ENCODE results near the gene SFSWAP. TPM values are rescaled to one million over a fixed set of nuclear protein-coding genes. Genes with fewer than 3 reads are reported as not detected.

SFSWAP gene
- total RNA-seq, 1 donor from 2014 or later = 34.9 TPM

DNA sequence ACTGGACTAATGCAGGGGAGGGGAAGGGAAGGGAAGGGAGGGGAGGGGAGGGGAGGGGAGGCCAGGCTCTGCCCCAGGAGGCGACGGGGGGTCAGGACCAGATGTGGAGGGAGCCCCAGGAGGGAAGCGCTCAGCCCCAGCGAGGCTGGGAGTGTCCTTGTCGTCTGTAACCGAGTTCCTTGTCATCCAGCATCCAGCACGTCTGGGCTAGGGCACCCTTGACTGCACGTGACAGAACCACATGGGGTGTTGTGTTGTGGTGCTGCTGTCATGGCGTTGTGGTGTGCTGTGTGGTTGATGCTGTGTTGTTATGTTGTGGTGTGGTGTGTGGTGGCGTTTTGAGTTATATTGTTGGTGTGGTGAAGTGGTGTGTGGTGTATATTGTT, 28.4 kb upstream of the SFSWAP start:
- Histone ChIP-seq H3K36me3 (no peaks in the 10 kb centered on the region), H3K27ac (no peak overlapping the region), H3K4me1 (peaks cover 6% of the 10 kb centered on the region), H3K4me3 (no peak overlapping the region), H3K9me3 (no peaks in the 10 kb centered on the region), H3K27me3 (no peaks in the 10 kb centered on the region)
- no peak for DNase-seq (ENCODE audit: extremely low spot score in 2 of 2)
- intact Hi-C loops (cut with DNase I) = no loop called here
- TF ChIP-seq POLR2AphosphoS5 (IDR thresholded peaks at IDR 0.05; ENCODE audit: insufficient read depth in 1 of 2, low read depth in 1 of 2) = no peak

DNA sequence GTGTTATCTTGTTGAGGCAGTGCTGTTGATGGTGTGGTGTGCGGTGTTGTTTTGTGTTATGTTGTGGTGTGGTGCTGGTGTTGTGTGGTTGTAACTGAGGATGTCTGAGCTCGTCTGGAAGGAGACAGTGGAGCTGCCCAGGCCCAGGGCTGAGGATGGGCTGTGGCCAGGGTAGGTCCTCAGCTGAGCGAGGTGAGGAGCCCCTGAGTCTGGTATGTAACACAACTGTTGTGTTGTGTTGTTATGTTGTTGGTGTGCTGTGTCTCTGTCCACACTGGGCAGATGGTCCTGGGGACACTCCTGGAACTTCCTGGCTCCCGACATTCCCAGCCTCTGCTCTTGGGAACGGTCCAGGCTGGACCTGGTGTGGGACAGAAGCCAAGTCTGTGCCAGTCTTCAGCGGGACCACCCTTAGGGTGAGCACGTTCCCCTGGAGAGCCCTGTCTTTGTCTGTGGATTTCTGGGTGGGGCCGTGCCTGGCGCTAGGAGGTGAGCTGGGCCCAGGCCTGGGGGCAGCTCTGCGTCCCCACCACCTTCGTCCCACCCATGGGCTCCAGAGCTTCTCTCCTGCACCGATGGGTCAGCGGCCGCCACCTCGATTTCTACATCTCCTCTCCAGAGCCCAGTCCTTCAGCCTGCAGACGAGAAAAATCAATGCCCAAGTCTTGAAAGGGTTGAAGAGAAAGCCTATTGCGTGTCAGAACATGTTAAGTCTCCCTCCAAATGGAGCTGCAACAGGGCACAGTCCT, 27.4 kb upstream of the SFSWAP start:
- Histone ChIP-seq H3K4me1 (peaks cover 6% of the 10 kb centered on the region), H3K27ac (no peak overlapping the region), H3K9me3 (no peaks in the 10 kb centered on the region), H3K4me3 (no peak overlapping the region), H3K36me3 (no peaks in the 10 kb centered on the region), H3K27me3 (no peaks in the 10 kb centered on the region)
- no peak for TF ChIP-seq POLR2AphosphoS5 (IDR thresholded peaks at IDR 0.05; ENCODE audit: insufficient read depth in 1 of 2, low read depth in 1 of 2)
- TF ChIP-seq CTCF (IDR thresholded peaks at IDR 0.05) = no peak
- intact Hi-C loops (cut with DNase I) = no loop called here
- DNase-seq (ENCODE audit: extremely low spot score in 2 of 2) = peak in 1 of 2 donors; percentile 82

DNA sequence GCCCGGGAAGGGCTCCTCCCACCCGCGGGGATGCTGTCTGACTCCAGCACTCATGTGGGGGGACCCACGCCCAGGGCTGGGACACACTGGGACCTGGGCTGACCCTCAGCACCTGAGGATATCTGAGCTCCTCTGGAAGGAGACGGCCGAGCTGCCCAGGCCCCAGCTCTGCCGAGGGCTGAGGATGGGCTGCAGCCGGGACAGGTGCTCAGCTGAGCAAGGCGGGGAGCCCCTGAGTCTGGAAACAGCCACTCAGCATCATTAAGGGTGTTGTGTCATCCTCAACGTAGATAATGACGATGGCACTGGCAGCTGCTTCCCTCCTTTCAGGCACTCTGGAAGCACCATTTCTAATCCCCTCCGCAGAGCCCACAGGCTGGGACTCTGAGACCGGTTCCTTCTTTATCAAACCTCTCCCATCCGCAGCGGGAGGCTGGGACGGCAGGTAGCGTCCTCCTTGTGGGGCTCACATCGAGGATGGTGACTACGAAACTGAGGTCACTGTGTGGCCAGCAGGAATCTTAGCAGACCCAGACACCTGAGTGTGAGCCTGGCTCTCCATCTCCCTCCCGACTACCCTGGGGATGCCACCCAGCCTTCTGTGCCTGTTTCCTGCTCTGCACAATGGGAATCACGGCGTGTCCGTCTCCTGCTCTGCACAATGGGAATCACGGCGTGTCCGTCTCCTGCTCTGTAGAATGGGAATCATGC, 26.7 kb upstream of the SFSWAP start:
- no peaks in the 10 kb centered on the region for H3K9me3 ChIP-seq
- intact Hi-C loops (cut with DNase I) = no loop called here
- TF ChIP-seq CTCF (IDR thresholded peaks at IDR 0.05) = no peak
- TF ChIP-seq POLR2A (IDR thresholded peaks at IDR 0.05) = no peak
- TF ChIP-seq POLR2AphosphoS5 (IDR thresholded peaks at IDR 0.05; ENCODE audit: insufficient read depth in 1 of 2, low read depth in 1 of 2) = no peak
- H3K27me3 ChIP-seq = no peaks in the 10 kb centered on the region
- DNase-seq (ENCODE audit: extremely low spot score in 2 of 2) = peak in 1 of 2 donors; percentile 87
- no peak overlapping the region for H3K27ac ChIP-seq
- no peak overlapping the region for H3K4me3 ChIP-seq
- peaks cover 6% of the 10 kb centered on the region for H3K4me1 ChIP-seq
- H3K36me3 ChIP-seq = no peaks in the 10 kb centered on the region

DNA sequence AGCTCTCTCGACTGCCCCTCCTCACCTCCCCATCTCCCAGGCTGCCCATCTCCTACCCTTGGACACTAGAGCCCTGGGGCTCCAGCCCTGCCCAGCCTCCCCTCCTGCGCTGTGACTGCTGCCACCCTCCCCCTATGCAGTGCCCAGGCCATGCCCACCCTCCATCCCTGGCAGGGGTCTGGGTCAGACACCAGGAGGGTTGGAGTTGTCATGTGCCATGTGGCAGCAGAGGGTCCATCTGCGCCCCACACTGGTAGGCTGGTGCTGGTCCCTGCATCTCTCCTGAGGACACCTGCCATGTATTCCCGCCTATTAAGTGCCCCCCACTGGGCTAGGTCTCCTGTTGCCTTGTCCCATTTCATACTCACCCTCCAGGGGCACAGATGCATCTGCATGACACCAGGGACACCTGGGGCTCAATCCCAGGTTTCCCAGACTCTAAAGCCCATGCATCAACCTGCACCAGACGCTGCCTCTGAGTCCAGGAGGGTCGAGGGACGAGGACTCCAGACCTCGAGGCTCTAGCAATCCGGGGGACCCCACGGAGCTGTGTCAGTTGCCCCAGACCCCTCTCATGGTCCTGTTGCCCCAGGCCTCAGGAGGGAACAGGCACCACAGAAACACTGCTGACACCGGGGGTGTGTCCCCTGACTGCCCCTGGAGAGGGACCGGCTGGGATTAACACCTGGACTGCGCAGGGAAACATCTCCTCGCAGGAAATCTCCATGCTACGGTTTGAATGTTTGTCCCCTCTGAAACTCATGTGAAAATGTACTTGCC, 23.4 kb upstream of the SFSWAP start:
- peak in 1 of 2 donors; percentile 94 for DNase-seq (ENCODE audit: extremely low spot score in 2 of 2)
- Histone ChIP-seq H3K27ac (no peak overlapping the region), H3K36me3 (no peaks in the 10 kb centered on the region), H3K4me3 (no peak overlapping the region), H3K4me1 (no peaks in the 10 kb centered on the region), H3K27me3 (no peaks in the 10 kb centered on the region), H3K9me3 (no peaks in the 10 kb centered on the region)
- no peak for TF ChIP-seq POLR2AphosphoS5 (IDR thresholded peaks at IDR 0.05; ENCODE audit: insufficient read depth in 1 of 2, low read depth in 1 of 2)
- no peak for TF ChIP-seq POLR2A (IDR thresholded peaks at IDR 0.05)
- TF ChIP-seq CTCF (IDR thresholded peaks at IDR 0.05) = no peak
- intact Hi-C loops (cut with DNase I) = no loop called here

DNA sequence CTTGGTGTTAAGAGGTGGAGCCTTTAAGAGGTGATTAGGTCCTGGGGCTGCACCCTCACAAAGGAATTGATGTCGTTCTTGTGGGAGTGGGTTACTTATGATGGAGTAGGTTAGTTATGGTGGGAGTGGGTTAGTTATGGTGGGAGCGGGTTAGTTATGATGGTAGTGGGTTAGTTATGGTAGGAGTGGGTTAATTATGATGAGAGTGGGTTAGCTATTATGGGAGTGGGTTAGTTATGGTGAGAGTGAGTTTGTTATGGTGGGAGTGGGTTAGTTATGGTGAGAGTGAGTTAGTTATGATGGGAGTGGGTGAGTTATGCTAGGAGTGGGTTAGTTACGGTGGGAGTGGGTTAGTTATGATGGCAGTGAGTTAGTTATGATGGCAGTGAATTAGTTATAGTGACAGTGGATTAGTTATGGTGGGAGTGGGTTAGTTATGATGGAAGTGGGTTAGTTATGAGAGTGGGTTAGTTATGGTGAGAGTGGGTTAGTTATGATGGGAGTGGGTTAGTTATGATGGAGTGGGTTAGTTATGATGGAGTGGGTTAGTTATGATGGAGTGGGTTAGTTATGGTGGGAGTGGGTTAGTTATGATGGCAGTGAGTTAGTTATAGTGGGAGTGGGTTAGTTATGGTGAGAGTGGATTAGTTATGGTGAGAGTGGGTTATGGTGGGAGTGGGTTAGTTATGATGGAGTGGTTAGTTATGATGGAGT, 22.6 kb upstream of the SFSWAP start:
- Histone ChIP-seq H3K27ac (no peak overlapping the region), H3K9me3 (no peaks in the 10 kb centered on the region), H3K27me3 (no peaks in the 10 kb centered on the region), H3K4me1 (no peaks in the 10 kb centered on the region), H3K36me3 (no peaks in the 10 kb centered on the region), H3K4me3 (no peak overlapping the region)
- intact Hi-C loops (cut with DNase I) = no loop called here
- no peak for TF ChIP-seq POLR2AphosphoS5 (IDR thresholded peaks at IDR 0.05; ENCODE audit: insufficient read depth in 1 of 2, low read depth in 1 of 2)
- no peak for TF ChIP-seq CTCF (IDR thresholded peaks at IDR 0.05)
- TF ChIP-seq POLR2A (IDR thresholded peaks at IDR 0.05) = no peak
- DNase-seq (ENCODE audit: extremely low spot score in 2 of 2) = no peak
